Measurements from ENCODE around the gene UBE2M. TPM values are rescaled to one million over a fixed set of nuclear protein-coding genes. Genes with fewer than 3 reads are reported as not detected.

Gene UBE2M
- polyA plus RNA-seq, 1 donor from 2014 or later, result 138 TPM

- Histone ChIP-seq H3K9ac (ENCODE audit: low read length) (peak overlapping the region; percentile 20), H3K27ac (ENCODE audit: low read length) (no peak overlapping the region), H3K4me2 (ENCODE audit: low read length) (no peak overlapping the region), H3K27me3 (ENCODE audit: insufficient read depth, low read depth, low read length) (no peaks in the 10 kb centered on the region), H3K79me2 (replicated peaks; ENCODE audit: insufficient read depth, low read length) (peaks cover 6% of the 10 kb centered on the region), H3F3A (ENCODE audit: insufficient read depth, low read length, poor library complexity, severe bottlenecking) (peaks cover 7% of the 10 kb centered on the region), H3K36me3 (ENCODE audit: insufficient read depth, low read length) (no peaks in the 10 kb centered on the region), H2AFZ (ENCODE audit: low read depth, low read length) (no peak overlapping the region), H3K9me3 (ENCODE audit: low read length) (no peaks in the 10 kb centered on the region), H3K9me2 (ENCODE audit: insufficient read depth, low read length) (no peaks in the 10 kb centered on the region), H4K20me1 (ENCODE audit: insufficient read depth) (peaks cover 4% of the 10 kb centered on the region), H3K4me3 (ENCODE audit: low read length) (peak overlapping the region; percentile 58)
- no peak for TF ChIP-seq REST (IDR thresholded peaks at IDR 0.05; ENCODE audit: borderline replicate concordance)
- TF ChIP-seq RAD21 (conservative IDR thresholded peaks at IDR 0.05), result no peak
- no peak for TF ChIP-seq EP300 (conservative IDR thresholded peaks at IDR 0.05; ENCODE audit: poor library complexity, severe bottlenecking)
- no peak for TF ChIP-seq CTCF (IDR thresholded peaks at IDR 0.05; ENCODE audit: poor library complexity, severe bottlenecking)
- no peak for TF ChIP-seq SMC3 (conservative IDR thresholded peaks at IDR 0.05; ENCODE audit: poor library complexity)
- no peak for TF ChIP-seq TAF1 (IDR thresholded peaks at IDR 0.05; ENCODE audit: low read depth)
- TF ChIP-seq POLR2AphosphoS5 (IDR thresholded peaks at IDR 0.05), result no peak
Observed at GRCh38 chr19:58562122-58563033, 4.0 kb upstream of the UBE2M start.

GRCh38 chr19:58561373-58562121, 3.1 kb upstream of the UBE2M start:
- no peak overlapping the region for H3K9ac ChIP-seq (ENCODE audit: low read length)
- H3K27ac ChIP-seq (ENCODE audit: low read length), result no peak overlapping the region

More at GRCh38 chr19:58561373-58562121, 3.1 kb upstream of the UBE2M start:
- Histone ChIP-seq H3F3A (ENCODE audit: insufficient read depth, low read length, poor library complexity, severe bottlenecking) (peaks cover 7% of the 10 kb centered on the region), H3K4me2 (ENCODE audit: low read length) (no peak overlapping the region), H3K9me2 (ENCODE audit: insufficient read depth, low read length) (no peaks in the 10 kb centered on the region), H4K20me1 (ENCODE audit: insufficient read depth) (peaks cover 6% of the 10 kb centered on the region), H2AFZ (ENCODE audit: low read depth, low read length) (no peak overlapping the region), H3K9me3 (ENCODE audit: low read length) (no peaks in the 10 kb centered on the region), H3K27me3 (ENCODE audit: insufficient read depth, low read depth, low read length) (no peaks in the 10 kb centered on the region), H3K79me2 (replicated peaks; ENCODE audit: insufficient read depth, low read length) (peaks cover 15% of the 10 kb centered on the region), H3K4me3 (ENCODE audit: low read length) (no peak overlapping the region), H3K36me3 (ENCODE audit: insufficient read depth, low read length) (no peaks in the 10 kb centered on the region)
- TF ChIP-seq EZH2 (IDR thresholded peaks at IDR 0.05; ENCODE audit: borderline replicate concordance, insufficient read depth, low read length, poor library complexity, severe bottlenecking) (no peak), RAD21 (conservative IDR thresholded peaks at IDR 0.05) (no peak), REST (IDR thresholded peaks at IDR 0.05; ENCODE audit: borderline replicate concordance) (no peak), EP300 (conservative IDR thresholded peaks at IDR 0.05; ENCODE audit: poor library complexity, severe bottlenecking) (no peak), SMC3 (conservative IDR thresholded peaks at IDR 0.05; ENCODE audit: poor library complexity) (no peak), TAF1 (IDR thresholded peaks at IDR 0.05; ENCODE audit: low read depth) (no peak), CTCF (IDR thresholded peaks at IDR 0.05; ENCODE audit: poor library complexity, severe bottlenecking) (no peak)

Measured in neural cell (in vitro differentiated cells).